Measurements from ENCODE around the gene ST3GAL5.

Gene ST3GAL5

DNA sequence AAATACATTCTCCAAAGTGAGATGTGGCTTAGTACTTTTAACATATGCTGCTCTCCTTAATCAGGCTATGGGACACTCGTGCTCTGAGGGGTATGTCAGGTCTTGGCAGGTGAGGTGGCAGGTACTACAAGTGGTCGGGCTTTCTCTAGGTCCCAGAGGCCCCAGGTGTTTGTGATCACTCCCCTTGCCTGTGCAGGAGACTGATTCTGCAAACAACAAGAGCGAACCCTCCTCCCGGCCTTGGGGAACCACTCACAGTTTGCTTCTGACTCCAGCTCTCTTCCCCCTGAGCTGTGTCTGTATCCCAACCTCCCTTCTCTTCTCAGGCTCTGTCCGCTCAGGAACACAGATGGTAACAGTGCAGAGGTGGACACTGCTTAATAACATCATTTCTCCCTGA lies 86.9 kb downstream of the ST3GAL5 start:
- no peak for DNase-seq

GRCh38 chr2:85800586-85800985 lies 88.2 kb downstream of the ST3GAL5 start:
- no peak for DNase-seq

- DNase-seq = no peak
Observed at GRCh38 chr2:85799215-85799956, 89.4 kb downstream of the ST3GAL5 start.

DNA sequence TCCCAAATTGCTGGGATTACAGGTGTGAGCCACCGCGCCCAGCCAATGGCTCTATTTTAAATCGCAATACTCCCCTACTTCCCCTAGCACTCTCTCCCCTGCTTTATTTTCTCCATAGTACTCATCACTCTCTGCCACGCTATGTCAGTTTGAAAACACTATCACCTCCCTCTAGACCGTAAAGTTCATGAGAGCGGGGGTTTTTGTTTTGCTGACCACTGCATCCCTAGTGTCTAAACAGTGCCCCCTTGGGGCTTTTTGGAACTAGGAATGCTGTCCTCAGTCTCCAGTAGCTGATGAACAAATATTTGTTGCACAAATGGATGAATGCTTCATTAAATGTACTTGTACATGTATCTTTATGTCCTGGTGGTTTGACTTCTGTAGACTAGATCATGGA lies 90.9 kb downstream of the ST3GAL5 start:
- DNase-seq = no peak

GRCh38 chr2:85797263-85797660 lies 91.5 kb downstream of the ST3GAL5 start:
- no peak for DNase-seq

GRCh38 chr2:85796341-85797262 lies 92.2 kb downstream of the ST3GAL5 start:
- no peak for DNase-seq

- DNase-seq = no peak
Observed at GRCh38 chr2:85796046-85796340, 92.8 kb downstream of the ST3GAL5 start.

GRCh38 chr2:85795331-85796045 lies 93.3 kb downstream of the ST3GAL5 start:
- DNase-seq = no peak

GRCh38 chr2:85794491-85795121 lies 94.2 kb downstream of the ST3GAL5 start:
- no peak for DNase-seq

DNA sequence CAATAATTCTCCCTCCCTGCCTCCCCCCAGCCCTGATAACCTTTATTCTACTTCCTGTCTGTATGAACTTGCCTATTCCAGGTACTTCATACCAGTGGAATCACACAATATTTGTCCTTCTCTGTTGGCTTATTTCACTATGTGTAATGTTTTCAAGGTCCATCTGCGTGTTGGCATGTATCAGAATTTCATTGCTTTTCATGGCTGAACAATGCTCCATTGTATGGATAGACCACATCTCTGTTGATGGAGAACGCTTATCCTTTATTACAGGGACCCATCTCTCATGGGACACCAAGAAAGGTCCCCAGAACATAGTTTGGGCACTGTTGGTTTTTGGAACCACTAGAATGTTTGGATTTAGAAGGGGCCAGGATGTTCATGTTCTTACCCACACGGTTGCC lies 94.8 kb downstream of the ST3GAL5 start:
- DNase-seq = no peak

- DNase-seq = no peak
Observed at GRCh38 chr2:85793584-85793983, 95.2 kb downstream of the ST3GAL5 start.

DNA sequence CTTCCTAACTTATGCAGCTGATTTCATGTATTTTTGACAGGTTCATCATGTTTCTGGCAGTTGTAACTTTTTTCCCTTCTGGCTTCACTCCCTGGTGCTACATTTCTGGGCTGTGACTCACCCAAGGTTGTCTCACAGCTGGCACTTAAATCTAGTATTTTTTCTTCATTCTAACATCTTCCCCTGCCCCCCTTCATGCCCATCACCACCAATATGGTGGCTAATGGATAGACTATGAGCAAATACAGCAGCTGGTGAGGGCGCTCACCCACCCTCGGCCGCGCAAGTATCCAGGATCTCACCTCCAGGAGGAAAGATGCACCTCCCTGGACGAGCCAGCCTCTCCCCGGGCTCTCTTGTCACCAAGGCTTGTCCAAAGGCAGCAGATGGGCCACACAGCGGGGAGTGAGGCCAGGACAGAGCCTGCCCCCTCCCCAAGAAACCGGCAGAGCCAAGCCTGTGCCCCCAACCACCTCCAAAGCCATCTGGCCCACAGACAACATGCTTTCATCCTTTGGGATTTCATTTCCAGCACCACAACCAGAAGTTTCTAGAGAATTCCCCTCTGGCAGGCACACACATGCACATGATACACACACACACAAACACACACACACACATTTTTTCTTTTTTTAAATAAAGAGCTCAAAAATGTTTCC lies 95.9 kb downstream of the ST3GAL5 start:
- no peak for DNase-seq

- DNase-seq = no peak
Observed at GRCh38 chr2:85791704-85792565, 96.9 kb downstream of the ST3GAL5 start.

DNA sequence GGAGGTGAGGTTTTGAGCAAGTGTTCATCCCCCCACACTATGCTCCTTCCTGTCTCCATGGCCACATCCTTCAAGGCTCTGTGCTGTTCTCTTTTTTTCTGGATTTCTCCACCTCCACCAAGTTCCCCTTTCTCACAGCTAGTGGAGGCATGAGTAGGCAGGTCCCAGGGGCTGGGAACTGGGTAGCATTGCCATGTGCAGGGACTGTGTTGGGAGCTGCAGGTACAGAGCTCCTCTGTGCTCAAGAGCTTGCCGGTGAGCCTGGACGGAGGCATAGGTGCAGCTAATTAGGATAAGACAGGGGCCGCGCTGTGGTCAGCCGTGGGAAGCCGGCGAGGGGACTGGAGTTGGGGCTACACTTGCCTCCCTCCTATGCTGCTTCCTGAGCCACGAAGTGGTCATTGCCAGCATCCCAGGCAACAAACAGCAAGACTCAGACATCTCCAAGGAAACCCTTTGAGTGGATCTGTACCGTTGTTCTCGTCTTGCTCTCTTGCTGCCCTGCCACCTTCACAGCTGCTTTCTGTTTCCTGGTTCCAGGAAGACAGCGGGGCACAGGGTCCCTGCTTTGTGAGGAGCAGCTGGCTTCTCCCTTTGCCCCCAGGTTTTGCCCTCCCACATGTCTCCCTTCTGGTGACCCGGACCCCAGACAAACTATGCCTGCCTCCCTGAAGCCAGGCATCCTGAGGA lies 98.1 kb downstream of the ST3GAL5 start:
- DNase-seq = no peak

DNA sequence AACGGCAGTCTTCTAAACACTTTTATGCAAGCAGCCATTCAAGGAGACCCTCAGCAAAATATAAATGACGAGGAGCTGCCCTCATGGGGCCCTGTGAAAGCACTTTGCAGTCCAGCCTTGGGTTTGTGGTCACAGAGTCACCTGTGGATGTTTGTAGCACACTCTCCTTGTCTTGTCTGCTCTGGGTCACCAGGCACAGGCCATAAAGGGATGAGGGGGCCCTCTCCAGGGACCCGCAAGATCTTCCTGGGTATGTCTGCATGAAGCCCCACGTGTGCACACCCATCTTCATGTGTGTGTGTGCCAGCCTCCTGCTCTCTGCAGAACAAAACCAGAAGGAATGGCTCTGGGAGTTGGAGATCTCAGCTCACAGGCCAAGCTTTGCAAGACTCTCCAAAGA lies 98.8 kb downstream of the ST3GAL5 start:
- no peak for DNase-seq

DNA sequence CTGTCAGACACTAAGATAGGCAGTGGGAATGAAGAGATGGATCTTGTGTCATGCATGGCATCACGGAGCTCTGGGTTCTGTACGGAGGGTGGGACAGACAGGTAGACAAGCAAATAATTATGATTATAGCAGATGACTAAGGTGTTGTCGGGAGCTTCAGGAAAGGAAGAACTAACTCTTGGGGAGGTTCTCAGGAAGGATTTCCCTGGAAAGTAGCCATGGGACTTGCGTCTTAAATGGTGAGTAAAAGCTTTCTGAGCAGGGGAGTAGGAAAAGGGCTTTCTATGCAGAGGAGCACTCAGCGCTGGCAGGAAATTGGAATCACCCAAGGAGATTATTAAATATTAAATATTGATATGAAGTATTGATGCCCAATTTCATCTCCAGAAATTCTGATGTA lies 99.5 kb downstream of the ST3GAL5 start:
- no peak for DNase-seq

- DNase-seq = no peak
Observed at GRCh38 chr2:85788603-85789002, 100.2 kb downstream of the ST3GAL5 start.

GRCh38 chr2:85787981-85788340 lies 100.8 kb downstream of the ST3GAL5 start:
- no peak for DNase-seq

GRCh38 chr2:85787282-85787980 lies 101.4 kb downstream of the ST3GAL5 start:
- DNase-seq = no peak
